Lower leg skin (tissue), 4 donors: ENCODE measurements around the gene ZNF709. TPM values are rescaled to one million over a fixed set of nuclear protein-coding genes. Genes with fewer than 3 reads are reported as not detected.
A peak's percentile ranks its signal among the peaks of the same experiment; 100 is the strongest.

Experiments
- DNase-seq, 2 donors: peaks; one replicate each; pipeline ENCODE4 v3.0.0-alpha.2; 2019; ENCODE audit warnings: low spot score in 2 of 2
- H3K4me3 ChIP-seq: fragments of 200-600 bp; sonication (generic); 2 replicates; pipeline ENCODE4 v1.5.1; 2017; ENCODE audit warnings: mild to moderate bottlenecking, low read depth; ENCODE audit not compliant: poor library complexity, severe bottlenecking
- POLR2A ChIP-seq, 2 donors: fragments of 450-650 bp; IDR thresholded peaks; one replicate each; pipeline ENCODE4 v1.6.1; 2016 to 2017; ENCODE audit warnings: antibody characterized with exemption in 2 of 2, mild to moderate bottlenecking in 1 of 2, moderate library complexity in 1 of 2
- WGBS, 2 donors: methylation state at CpG; one replicate each; pipeline ENCODE4 v1.1.5; 2018; 5-methylcytosine and 5-hydroxymethylcytosine counted together
- intact Hi-C: fragments of 100-400 bp; cut with DNase I; formaldehyde crosslinking; loops from one replicate; pipeline ENCODE4 v1.15.0; 2023; ENCODE audit warnings: low total_unique reads
- total RNA-seq, 4 donors: library from RNA; depleted of rRNA; stranded (reverse); fragments of >200 nt; gene quantifications; one replicate each; pipeline ENCODE4 v1.1.0, GENCODE V29; 2016
- TF ChIP-seq, protein P1 (sequence below), 3 donors: fragments of 450-650 bp; IDR thresholded peaks; one replicate each; pipeline ENCODE4 v1.5.1; 2016; ENCODE audit warnings: antibody characterized with exemption in 3 of 3, mild to moderate bottlenecking in 3 of 3, moderate library complexity in 2 of 3

Gene ZNF709
- 1 to 10 TPM; 1.7 to 3.1 (median 2.8) TPM for total RNA-seq

DNA sequence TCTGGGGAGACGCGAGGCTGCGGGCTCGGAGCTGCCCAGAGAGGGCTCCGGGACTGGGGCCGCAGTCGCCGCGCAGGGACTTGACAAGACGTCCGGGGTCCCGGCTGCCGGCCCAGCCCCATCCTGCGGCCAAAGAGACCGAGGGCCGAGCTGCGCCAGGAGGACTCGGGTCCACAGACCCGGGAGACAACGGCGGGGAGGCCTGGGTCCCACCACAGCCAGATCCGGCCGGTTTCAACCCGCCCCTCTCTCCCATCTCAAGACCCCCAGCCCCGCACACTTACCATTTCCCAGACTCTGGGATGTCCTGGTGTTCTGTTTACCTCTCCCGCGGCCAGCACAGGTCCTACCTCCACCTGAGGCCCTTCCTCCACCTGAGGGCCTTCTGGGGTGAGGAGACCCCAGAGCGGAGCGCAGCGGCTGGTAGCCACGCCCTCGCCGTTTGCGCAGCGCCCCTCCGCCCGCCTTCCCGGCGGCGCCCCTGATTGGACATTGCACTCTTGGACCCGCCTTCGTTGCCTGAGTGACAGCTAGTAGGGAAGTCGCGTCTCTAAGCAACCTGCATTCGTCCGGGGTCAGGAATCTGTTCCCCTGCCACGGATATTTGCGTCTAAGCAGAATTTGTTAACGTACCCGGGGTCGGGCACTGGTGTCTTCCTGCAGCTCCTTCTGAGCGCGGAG, at the start of gene ZNF709:
Gene ZNF709 (minus strand): TSS at position 446 of the 681 bp plus-strand sequence. CDS start 159 bp downstream, at position 287.
- WGBS, 2 donors = 0% methylated on average over 25 to 47 of the region's 53 CpGs
- peak within 1 kb of the TSS; percentile 82 for H3K4me3 ChIP-seq
- TF ChIP-seq POLR2A (IDR thresholded peaks at IDR 0.05) = no peak
- TF ChIP-seq, protein P1, sequence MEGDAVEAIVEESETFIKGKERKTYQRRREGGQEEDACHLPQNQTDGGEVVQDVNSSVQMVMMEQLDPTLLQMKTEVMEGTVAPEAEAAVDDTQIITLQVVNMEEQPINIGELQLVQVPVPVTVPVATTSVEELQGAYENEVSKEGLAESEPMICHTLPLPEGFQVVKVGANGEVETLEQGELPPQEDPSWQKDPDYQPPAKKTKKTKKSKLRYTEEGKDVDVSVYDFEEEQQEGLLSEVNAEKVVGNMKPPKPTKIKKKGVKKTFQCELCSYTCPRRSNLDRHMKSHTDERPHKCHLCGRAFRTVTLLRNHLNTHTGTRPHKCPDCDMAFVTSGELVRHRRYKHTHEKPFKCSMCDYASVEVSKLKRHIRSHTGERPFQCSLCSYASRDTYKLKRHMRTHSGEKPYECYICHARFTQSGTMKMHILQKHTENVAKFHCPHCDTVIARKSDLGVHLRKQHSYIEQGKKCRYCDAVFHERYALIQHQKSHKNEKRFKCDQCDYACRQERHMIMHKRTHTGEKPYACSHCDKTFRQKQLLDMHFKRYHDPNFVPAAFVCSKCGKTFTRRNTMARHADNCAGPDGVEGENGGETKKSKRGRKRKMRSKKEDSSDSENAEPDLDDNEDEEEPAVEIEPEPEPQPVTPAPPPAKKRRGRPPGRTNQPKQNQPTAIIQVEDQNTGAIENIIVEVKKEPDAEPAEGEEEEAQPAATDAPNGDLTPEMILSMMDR (IDR thresholded peaks at IDR 0.05) = no peak
- intact Hi-C loops = no loop called here
- DNase-seq = peak; percentile 92 to 98

DNA sequence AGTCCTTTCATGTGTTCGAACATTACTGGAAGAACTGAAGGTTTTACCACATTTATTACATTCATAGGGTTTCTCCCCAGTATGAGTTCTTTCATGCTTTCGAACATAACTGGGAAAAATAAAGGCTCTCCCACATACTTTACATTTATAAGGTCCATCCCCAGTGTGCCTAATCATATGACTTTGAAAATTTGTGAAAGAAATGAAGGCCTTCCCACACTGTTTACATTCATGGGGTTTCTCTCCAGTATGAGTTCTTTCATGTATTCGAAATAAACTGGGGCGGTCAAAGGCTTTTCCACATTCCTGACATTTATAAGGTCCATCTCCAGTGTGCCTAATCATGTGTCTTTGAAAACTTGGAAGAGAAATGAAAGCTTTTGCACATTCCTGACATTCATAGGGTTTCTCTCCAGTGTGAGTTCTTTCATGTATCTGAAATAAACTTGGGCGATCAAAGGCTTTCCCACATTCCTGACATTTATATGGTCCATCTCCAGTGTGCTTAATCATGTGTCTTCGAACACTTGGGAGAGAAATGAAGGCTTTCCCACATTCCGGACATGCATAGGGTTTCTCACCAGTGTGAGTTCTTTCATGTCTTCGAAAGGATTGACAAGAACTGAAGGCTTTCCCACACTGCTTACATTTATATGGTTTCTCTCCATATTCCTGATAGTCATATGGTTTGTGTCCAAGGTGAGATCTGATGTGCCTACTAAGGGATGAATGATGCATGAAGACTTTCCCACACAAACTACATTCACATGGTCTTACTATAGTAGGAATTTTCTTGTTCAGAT, 42.6 kb upstream of the ZNF709 start:
- intact Hi-C loops = no loop called here
- H3K4me3 ChIP-seq = no peak overlapping the region
- 92 to 98% methylated on average over 8 of the region's 8 CpGs for WGBS, 2 donors

DNA sequence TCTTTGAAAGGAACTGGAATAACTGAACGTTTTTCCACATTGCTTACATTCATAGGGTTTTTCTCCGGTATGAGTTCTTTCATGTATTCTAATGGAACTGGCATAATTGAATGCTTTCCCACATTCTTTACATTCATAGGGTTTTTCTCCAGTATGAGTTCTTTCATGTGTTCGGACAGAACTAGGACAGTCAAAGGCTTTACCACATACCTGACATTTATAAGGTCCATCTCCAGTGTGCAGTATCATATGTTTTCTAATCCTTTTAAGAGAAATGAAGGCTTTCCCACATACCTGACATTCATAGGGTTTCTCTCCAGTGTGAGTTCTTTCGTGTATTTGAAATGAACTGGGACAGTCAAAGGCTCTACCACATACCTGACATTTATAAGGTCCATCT, 41.9 kb upstream of the ZNF709 start:
- 97 to 99% methylated on average over 4 of the region's 4 CpGs for WGBS, 2 donors

More for the DNA sequence above, 42.6 kb upstream of the ZNF709 start:
- TF ChIP-seq, protein P1 (IDR thresholded peaks at IDR 0.05) = no peak
- TF ChIP-seq POLR2A (IDR thresholded peaks at IDR 0.05) = no peak
- no peak for DNase-seq

DNA sequence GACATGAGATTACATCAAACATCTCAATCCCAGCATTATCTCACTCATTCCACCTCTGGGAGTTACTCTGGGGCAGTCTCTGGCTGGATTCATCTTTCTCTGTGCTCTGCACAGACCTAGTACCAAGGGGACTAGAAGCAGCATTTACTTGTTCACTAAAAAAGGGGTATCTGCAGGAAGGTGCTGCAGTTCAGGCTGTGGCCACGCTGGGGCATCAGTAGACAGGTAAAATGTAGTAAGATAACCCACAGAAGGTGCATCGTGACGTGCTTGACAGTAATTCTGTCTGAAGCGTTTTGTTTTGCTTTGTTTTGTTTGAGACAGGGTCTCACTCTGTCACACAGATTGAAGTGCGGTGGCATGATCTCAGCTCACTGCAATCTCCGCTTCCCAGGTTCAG, 37.4 kb upstream of the ZNF709 start:
- TF ChIP-seq, protein P1 (IDR thresholded peaks at IDR 0.05) = no peak
- no peak for TF ChIP-seq POLR2A (IDR thresholded peaks at IDR 0.05)
- no peak overlapping the region for H3K4me3 ChIP-seq
- 59 to 70% methylated on average over 6 of the region's 6 CpGs for WGBS, 2 donors
- no peak for DNase-seq
- intact Hi-C loops = no loop called here

More for the DNA sequence above, 41.9 kb upstream of the ZNF709 start:
- TF ChIP-seq, protein P1 (IDR thresholded peaks at IDR 0.05) = no peak
- TF ChIP-seq POLR2A (IDR thresholded peaks at IDR 0.05) = no peak
- intact Hi-C loops = no loop called here
- H3K4me3 ChIP-seq = no peak overlapping the region
- no peak for DNase-seq

DNA sequence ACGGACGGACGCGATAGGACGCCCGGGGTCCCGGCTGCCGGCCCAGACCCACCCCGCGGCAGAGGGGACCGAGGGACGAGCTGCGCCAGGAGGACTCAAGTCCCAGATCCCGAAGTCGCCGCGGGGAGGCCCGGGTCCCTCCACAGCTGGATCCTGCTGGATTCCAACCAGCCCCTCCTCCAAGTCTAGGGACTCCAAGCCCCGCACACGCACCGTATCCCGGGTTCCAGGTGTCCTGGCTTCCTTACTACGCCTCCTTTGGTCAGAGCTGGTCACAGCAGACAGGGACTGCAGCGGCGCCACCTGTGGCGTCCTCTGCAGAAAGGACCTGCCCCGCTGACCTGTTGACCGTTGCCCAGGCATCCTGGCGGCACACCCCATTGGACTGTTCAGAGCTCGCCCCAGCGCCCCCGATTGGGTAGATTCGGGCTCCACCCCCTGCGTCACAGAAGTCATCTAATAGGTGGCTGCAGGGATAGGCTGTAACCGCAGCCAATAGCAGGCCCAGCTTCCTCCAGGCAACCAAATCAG, 29.0 kb upstream of the ZNF709 start:
- no peak for DNase-seq
- intact Hi-C loops = no loop called here
- TF ChIP-seq, protein P1 (IDR thresholded peaks at IDR 0.05) = no peak
- TF ChIP-seq POLR2A (IDR thresholded peaks at IDR 0.05) = no peak
- WGBS, 2 donors = 12 to 13% methylated on average over 15 to 35 of the region's 35 CpGs
- no peak overlapping the region for H3K4me3 ChIP-seq
